Endodermal cell (in vitro differentiated cells): ENCODE measurements around the gene AFM. TPM values are rescaled to one million over a fixed set of nuclear protein-coding genes. Genes with fewer than 3 reads are reported as not detected.

Experiments used
- DNase-seq: peaks from one replicate; pipeline ENCODE4 v3.0.0-alpha.2; 2017
- H3K27ac ChIP-seq: 2 replicates; pipeline ENCODE4 v1.5.1; 2013; ENCODE audit warnings: mild to moderate bottlenecking, low read depth, low read length, moderate library complexity
- H3K27me3 ChIP-seq: 2 replicates; pipeline ENCODE4 v1.6.1; 2013; ENCODE audit warnings: mild to moderate bottlenecking, low read length, moderate library complexity; ENCODE audit not compliant: insufficient read depth, control insufficient read depth, poor library complexity, severe bottlenecking
- H3K36me3 ChIP-seq: 2 replicates; pipeline ENCODE4 v1.7.0; 2013; ENCODE audit warnings: mild to moderate bottlenecking, low read length, moderate library complexity; ENCODE audit not compliant: control insufficient read depth, insufficient read depth
- H3K4me1 ChIP-seq: one replicate; pipeline ENCODE4 v1.7.0; 2013; ENCODE audit warnings: low read length; ENCODE audit not compliant: control insufficient read depth, insufficient read depth
- H3K4me3 ChIP-seq: 2 replicates; pipeline ENCODE4 v1.5.1; 2013; ENCODE audit warnings: mild to moderate bottlenecking, low read length, moderate library complexity
- H3K9ac ChIP-seq: 2 replicates; pipeline ENCODE4 v1.6.1; 2013; ENCODE audit warnings: mild to moderate bottlenecking, low read length, moderate library complexity; ENCODE audit not compliant: poor library complexity, severe bottlenecking; ENCODE audit errors: extremely low read depth
- H3K9me3 ChIP-seq: 2 replicates; pipeline ENCODE4 v1.6.1; 2013; ENCODE audit warnings: mild to moderate bottlenecking, low read length, moderate library complexity; ENCODE audit not compliant: control insufficient read depth
- H3K27ac Mint-ChIP-seq: 2 replicates; pipeline ENCODE4 v1.8.0; 2020; ENCODE audit warnings: mixed read lengths
- H3K27me3 Mint-ChIP-seq: 2 replicates; pipeline ENCODE4 v1.8.0; 2021; ENCODE audit warnings: mild to moderate bottlenecking, mixed read lengths; ENCODE audit not compliant: insufficient read depth
- H3K36me3 Mint-ChIP-seq: 2 replicates; pipeline ENCODE4 v1.8.0; 2020; ENCODE audit warnings: low read depth, mixed read lengths
- H3K4me1 Mint-ChIP-seq: 2 replicates; pipeline ENCODE4 v1.8.0; 2020; ENCODE audit warnings: mixed read lengths
- H3K4me3 Mint-ChIP-seq: 2 replicates; pipeline ENCODE4 v1.8.0; 2020; ENCODE audit warnings: mild to moderate bottlenecking, moderate library complexity, mixed read lengths
- H3K9me3 Mint-ChIP-seq: 2 replicates; pipeline ENCODE4 v1.8.0; 2020; ENCODE audit warnings: mild to moderate bottlenecking, mixed read lengths
- WGBS, 2 experiments: methylation state at CpG; one replicate each; pipeline versions ENCODE4 v1.1.5 to v1.1.7; 2013; ENCODE audit warnings: missing lambda C conversion rate in 2 of 2, mixed read lengths in 1 of 2; ENCODE audit not compliant: insufficient coverage in 1 of 2, insufficient read length in 1 of 2; 5-methylcytosine and 5-hydroxymethylcytosine counted together
- total RNA-seq, 2 donors: library from RNA; stranded (reverse); fragmentation: NEBNext Ultra II Directional in 1 of 2; extraction: Animal tissue kit (Norgen Biotek cat#: 25700) in 1 of 2; gene quantifications; 2 replicates in 1 of 2; 3 replicates in 1 of 2; pipeline ENCODE4 v1.2.1, GENCODE V29; 2021
- TF ChIP-seq, protein P1 (sequence below): fragments of 200-600 bp; sonication (generic); conservative IDR thresholded peaks from 2 replicates; pipeline ENCODE4 v1.5.0; 2021; ENCODE audit warnings: antibody characterized with exemption, mild to moderate bottlenecking

AFM gene
- total RNA-seq, 2 donors from 2014 or later, result not detected

DNA sequence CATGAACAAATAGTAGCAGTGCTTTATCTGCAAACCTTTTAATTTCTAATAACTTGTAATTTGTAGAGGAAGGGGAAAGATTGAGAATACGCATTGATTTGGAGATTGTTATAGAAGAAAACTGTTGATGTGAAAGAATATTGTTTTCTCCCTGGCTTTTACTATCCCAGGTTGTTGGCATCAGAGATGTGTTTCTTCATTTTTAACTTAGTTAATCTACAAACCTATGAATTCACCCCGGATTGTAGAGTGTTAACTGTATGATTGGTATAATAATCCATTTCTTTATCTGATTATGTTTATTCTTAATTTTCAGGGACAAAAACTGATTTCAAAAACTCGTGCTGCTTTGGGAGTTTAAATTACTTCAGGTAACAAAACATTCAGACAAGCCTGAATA, 26.6 kb upstream of the AFM start:
- Histone ChIP-seq H3K27me3 (peaks cover 59% of the 10 kb centered on the region), H3K4me1 (peaks cover 11% of the 10 kb centered on the region), H3K9ac (no peak overlapping the region), H3K9me3 (no peaks in the 10 kb centered on the region), H3K36me3 (no peaks in the 10 kb centered on the region), H3K4me3 (no peak overlapping the region), H3K27ac (no peak overlapping the region)
- Mint-ChIP-seq H3K4me3 (no peak overlapping the region), H3K27ac (no peak overlapping the region), H3K36me3 (no peaks in the 10 kb centered on the region), H3K9me3 (peaks cover 2% of the 10 kb centered on the region), H3K4me1 (peaks cover 29% of the 10 kb centered on the region), H3K27me3 (peaks cover 60% of the 10 kb centered on the region)
- DNase-seq, result no peak
- TF ChIP-seq, protein P1, sequence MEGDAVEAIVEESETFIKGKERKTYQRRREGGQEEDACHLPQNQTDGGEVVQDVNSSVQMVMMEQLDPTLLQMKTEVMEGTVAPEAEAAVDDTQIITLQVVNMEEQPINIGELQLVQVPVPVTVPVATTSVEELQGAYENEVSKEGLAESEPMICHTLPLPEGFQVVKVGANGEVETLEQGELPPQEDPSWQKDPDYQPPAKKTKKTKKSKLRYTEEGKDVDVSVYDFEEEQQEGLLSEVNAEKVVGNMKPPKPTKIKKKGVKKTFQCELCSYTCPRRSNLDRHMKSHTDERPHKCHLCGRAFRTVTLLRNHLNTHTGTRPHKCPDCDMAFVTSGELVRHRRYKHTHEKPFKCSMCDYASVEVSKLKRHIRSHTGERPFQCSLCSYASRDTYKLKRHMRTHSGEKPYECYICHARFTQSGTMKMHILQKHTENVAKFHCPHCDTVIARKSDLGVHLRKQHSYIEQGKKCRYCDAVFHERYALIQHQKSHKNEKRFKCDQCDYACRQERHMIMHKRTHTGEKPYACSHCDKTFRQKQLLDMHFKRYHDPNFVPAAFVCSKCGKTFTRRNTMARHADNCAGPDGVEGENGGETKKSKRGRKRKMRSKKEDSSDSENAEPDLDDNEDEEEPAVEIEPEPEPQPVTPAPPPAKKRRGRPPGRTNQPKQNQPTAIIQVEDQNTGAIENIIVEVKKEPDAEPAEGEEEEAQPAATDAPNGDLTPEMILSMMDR, result no peak
- 93% methylated on average over 2 of the region's 3 CpGs; no CpG with 5 or more reads in 1 of the 2 experiments for WGBS, 2 experiments

DNA sequence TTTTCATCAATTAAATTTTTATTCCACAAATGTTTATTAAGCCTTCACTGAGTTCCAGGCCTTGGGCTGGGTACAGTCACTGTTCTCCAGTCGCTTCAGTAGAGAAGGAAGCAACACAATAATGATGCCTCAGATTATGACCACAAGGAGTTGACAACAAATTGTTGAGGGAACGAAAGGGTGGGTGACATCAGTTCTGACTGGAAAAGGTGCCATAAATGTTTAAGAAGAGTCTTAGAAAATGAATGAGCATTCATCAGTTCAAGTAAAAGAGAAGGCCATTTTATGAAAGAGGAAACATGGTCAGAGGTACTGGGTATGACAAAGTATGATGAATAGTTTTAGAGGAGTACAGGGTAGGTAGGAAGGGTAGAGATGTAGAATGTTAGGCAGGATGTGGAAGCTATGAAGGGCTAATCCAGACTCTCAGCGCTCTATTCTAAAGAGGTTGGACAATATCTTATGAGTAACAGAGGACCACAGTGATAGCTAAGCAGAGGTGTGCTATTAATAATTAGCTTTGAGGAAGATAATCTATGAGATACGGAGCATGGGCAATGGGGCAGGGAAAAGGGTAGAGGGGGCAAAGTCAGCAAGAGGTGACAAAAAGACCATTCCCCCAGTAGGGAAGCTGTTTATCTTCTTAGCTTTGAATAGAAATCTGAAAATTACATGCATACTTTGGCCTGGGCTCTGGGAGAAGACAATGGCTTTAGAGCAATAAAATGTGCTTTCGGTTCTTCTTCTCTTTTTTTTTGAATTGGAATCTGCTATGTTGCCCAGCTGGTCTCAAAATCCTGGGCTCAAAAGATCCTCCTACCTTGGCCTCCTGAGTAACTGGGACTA, 25.1 kb upstream of the AFM start:
- no peak for DNase-seq
- Histone ChIP-seq H3K9me3 (no peaks in the 10 kb centered on the region), H3K27ac (no peak overlapping the region), H3K4me3 (no peak overlapping the region), H3K27me3 (peaks cover 47% of the 10 kb centered on the region), H3K4me1 (peaks cover 5% of the 10 kb centered on the region), H3K36me3 (no peaks in the 10 kb centered on the region), H3K9ac (no peak overlapping the region)
- H3K27me3 Mint-ChIP-seq, result peaks cover 52% of the 10 kb centered on the region
- WGBS, 2 experiments, result 90 to 91% methylated on average over 4 of the region's 5 CpGs
- no peaks in the 10 kb centered on the region for H3K36me3 Mint-ChIP-seq
- H3K9me3 Mint-ChIP-seq, result peaks cover 2% of the 10 kb centered on the region
- TF ChIP-seq, protein P1, result no peak
- H3K4me1 Mint-ChIP-seq, result peaks cover 22% of the 10 kb centered on the region
- no peak overlapping the region for H3K27ac Mint-ChIP-seq
- H3K4me3 Mint-ChIP-seq, result no peak overlapping the region

DNA sequence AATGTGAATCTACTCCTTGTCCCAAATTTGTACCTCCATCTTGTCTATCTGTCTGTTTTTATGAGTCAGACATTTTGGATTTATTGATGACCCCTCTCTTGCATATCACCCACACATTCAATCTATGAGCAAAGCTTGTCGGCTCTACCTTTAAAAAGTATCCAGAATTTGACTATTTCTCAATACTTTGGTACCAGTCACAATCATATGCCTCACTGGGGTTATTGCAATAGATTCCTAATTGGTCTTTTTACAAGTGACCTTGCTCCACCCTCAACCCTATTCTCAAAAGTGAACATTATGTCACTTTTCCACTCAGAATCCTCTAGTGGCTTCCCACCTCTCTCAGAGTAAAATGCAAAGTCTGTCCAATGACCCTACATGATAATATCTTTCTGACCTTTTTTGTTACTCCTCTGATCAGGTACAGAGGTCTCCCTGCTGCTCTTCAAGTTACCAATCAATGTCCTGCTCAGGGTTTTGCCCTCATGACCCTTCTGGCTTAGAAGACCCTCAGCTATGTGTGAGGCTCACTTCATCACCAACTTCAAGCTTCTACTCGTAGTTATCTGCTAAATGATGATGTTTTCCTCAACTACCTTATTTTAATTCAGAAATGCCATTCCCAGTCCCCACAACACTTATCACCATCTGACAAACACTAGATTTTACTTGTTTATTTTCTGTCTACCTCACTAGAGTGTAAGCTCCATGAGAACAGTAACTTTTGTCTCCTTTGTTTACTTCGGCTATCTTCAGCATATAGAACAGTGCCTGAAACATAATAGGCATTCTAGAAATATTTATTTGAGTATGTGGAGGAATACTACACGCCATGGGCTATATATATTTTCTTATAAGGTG, 23.1 kb upstream of the AFM start:
- peaks cover 6% of the 10 kb centered on the region for H3K4me1 Mint-ChIP-seq
- WGBS, 2 experiments, result 92 to 100% methylated on average over 2 to 4 of the region's 4 CpGs
- peaks cover 28% of the 10 kb centered on the region for H3K27me3 ChIP-seq
- DNase-seq, result no peak
- H3K27ac ChIP-seq, result no peak overlapping the region
- H3K27me3 Mint-ChIP-seq, result peaks cover 43% of the 10 kb centered on the region
- no peaks in the 10 kb centered on the region for H3K9me3 ChIP-seq
- H3K4me3 Mint-ChIP-seq, result no peak overlapping the region
- no peaks in the 10 kb centered on the region for H3K36me3 Mint-ChIP-seq
- H3K4me3 ChIP-seq, result no peak overlapping the region
- TF ChIP-seq, protein P1, result no peak
- H3K4me1 ChIP-seq, result peaks cover 1% of the 10 kb centered on the region
- H3K27ac Mint-ChIP-seq, result no peak overlapping the region
- H3K9me3 Mint-ChIP-seq, result peaks cover 2% of the 10 kb centered on the region
- no peaks in the 10 kb centered on the region for H3K36me3 ChIP-seq
- H3K9ac ChIP-seq, result no peak overlapping the region
